Activated naive CD8-positive, alpha-beta T cell treated with anti-CD3 and anti-CD28 coated beads, Interleukin-2, amount 50 U/mL, for 16 hours (primary cell): ENCODE data around the gene STOML2.
"Not testable (repeated sequence)": the region's sequence is repeated elsewhere in the genome, so short reads cannot be mapped to it uniquely, and the experiment has no call there.

Experiments used
- DNase-seq: peaks from one replicate; pipeline ENCODE4 v3.0.0-alpha.2; 2020; ENCODE audit warnings: low read depth, low spot score

Gene STOML2, protein sequence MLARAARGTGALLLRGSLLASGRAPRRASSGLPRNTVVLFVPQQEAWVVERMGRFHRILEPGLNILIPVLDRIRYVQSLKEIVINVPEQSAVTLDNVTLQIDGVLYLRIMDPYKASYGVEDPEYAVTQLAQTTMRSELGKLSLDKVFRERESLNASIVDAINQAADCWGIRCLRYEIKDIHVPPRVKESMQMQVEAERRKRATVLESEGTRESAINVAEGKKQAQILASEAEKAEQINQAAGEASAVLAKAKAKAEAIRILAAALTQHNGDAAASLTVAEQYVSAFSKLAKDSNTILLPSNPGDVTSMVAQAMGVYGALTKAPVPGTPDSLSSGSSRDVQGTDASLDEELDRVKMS

DNA sequence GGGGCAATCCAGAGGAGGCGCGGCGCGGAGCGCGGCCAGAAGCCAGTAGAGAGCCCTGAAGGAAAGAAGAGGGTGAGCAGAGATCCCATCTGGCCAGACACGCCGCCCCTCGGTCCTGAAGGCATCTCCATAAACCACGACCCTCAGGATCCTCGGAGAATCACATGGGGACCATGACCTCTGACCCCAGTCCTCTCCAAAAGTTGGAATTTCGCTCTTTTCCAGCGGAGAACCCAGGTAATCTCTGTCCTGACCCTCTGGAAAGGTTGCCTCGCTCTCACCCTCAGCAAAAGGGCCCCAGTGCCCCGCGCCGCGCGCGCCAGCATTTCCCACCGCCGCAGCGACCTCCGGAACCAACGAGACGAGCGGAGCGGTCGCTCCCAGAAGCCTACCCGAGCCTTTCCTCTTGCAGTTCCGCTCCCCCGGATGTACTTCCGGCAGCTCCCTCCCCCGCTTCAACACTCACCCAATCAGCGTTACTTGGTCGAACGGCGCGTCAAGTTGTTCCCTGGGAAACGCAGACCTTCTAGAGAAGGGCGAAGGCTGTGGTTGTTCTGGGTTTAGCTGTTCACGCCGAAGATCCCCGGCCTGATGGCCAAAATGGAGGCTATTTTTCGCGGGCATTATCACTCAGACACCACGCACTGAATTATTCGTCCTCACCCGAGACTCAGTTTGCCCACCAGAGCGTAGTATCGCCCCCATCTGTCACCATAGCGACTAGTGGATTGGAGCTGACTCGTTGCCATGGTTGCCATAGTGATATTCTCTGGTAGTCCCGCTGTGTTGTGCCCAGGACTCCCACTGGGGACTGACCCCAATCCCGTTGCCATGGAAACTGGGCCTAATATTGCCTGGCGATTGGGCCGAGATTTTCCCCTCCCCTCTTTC is at the start of gene STOML2:
STOML2 (minus strand) TSS at position 363 of the 891 bp plus-strand sequence; CDS start at position 326, 37 bp downstream.
- DNase-seq, result peak; percentile 88

DNA sequence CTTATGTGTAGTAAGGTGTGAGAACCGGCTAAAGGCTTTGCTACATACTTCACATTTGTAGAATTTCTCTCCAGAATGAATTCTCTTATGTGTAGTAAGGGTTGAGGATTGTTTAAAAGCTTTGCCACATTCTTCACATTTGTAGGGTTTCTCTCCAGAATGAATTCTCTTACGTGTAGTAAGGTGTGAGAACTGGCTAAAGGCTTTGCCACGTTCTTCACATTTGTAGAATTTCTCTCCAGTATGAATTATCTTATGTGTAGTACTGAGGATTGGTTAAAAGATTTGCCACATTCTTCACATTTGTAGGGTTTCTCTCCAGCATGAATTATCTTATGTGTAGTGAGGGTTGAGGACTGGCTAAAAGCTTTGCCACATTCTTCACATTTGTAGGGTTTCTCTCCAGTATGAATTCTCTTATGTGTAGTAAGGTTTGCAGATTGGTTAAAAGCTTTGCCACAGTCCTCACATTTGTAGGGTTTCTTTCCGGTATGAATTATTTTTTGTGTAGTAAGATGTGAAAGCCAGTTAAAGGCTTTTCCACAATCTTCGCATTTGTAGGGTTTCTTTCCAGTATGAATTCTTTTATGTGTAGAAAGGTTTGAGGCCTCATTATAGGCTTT is 45.1 kb upstream of the STOML2 start:
- DNase-seq, result not testable (repeated sequence)

DNA sequence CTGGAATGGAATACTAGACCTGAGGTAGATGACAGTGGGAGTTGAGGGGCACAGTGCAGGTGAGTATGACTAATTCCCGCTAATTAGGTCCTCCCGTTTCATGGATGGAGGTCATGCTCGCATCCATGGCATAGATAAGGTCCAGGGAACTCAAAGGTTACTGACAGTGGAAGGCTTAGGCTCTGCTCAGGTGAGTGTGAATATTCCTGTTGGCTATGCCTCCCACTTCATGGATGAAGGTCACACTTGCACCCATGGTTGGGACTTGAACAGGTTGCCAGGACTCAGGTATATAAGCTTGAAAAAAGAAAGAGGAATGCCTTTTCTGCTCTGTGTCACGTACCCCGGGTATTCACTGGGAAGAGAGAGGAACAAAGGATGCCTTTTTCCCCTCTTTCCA is 39.1 kb upstream of the STOML2 start:
- no peak for DNase-seq

DNA sequence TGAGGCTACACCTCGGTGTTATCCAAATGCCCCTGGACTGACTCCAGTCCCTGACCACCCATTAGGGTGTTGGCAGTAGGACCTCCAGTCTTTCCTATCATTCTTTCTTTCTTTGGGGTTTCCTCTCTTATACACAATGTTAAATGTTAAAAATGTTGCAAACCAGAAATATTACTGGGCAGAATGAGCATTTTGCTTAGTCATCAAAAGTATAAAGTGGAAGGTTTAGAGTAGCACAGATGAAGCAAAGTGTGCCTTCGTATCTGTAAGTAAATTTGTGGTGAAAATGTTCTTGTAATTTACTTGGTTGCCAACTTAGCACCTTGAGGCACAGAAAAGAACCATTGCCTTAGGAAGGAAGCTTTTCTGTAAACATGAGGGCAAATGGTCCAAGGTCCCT is 37.2 kb upstream of the STOML2 start:
- no peak for DNase-seq

DNA sequence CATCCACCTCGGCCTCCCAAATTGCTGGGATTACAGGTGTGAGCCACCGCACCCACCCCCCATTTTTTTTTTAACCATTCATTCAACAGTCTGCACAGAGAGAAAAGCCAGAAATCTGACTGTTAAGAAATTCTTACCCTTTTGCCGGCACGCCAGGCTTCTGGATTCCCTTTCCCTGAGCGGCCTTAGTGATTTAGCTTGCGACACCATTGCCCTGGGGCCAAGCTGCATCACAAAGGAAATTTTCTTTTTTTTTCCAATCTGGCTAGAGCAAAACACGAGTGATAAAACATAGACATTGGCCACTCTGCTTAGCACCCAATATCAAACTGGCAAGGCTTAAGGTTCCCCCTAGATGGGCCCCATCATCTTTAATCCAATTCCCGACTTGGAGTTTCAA is 33.9 kb upstream of the STOML2 start:
- DNase-seq, result no peak

DNA sequence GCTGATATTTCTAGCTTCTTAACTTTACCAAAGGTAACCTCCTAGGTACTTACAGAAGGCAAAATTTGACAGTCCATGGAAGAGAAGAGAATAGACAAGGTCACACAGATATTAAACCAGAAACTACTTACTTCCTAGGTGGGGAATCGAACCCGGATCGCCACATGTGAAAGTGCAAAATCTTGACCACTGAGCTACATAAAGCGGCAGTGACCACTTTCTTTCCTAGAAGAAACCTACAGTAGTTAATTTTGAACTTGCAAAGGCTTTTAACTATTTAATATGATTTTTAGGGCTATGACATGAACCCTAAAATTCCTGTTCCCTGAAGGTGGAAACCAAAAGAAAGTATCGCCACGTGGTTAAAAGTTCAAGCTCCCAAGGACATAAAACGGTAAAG is 33.1 kb upstream of the STOML2 start:
- DNase-seq, result no peak

DNA sequence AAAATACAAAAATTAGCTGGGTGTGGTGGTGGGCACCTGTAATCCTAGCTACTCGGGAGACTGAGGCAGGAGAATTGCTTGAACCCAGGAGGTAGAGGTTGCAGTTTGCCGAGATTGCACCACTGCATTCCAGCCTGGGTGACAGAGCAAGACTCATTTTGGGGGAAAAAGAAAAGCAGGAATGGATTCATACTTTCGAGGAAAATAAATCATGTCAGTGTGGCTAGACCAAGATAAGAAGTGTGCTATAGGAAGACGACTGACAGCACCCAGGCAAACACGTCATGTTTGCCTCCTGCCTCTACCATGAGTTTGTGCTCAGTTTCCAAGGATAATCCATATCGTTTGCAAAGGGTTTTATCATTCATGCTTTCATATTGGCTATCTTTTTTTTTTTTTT is 32.0 kb upstream of the STOML2 start:
- no peak for DNase-seq

DNA sequence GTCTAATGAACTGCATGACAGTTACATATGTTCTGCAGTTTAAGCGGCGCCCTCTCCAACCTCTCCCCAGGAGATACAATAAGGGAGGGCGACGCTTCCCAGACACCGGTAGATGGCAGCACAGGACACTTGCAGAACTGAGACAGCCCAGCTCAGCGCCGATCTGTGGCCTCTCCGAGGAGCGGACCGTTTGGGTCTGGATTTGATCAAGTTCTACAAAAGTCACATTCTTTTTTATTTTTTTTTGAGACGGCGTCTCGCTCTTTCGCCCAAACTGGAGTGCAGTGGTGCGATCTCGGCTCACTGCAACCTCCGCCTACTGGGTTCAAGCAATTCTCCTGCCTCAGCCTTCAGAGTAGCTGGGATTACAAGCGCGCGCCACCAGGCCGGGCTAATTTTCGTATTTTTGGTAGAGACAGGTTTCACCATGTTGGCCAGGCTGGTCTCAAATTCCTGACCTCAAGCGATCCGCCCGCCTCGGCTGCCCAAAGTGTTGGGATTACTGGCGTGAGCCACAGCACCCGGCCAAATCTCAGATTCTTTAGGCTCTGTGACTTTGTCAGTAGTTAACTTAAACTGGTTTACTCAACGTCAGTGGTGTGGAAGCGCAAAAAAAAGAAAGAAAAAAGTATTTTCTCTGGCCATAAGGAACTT is 14.1 kb upstream of the STOML2 start:
- DNase-seq, result peak; percentile 74

DNA sequence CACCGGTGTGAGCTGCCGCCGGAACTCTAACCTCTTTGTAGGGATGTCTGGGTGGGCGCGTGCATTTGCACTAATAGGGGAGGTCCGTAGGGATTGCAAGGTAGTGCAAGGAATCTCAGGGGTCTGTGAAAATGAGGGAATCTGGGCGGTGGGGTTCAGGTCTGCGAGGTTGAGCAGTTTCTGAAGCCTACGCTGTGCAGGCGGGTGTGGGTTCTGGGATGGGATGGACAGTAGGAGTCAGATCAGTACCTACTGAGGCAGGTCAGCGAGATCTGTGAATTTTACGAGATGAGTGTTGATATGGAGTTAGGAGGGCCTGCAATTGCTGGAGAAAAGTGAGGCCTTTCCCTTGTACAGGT is 13.6 kb upstream of the STOML2 start:
- DNase-seq, result no peak

DNA sequence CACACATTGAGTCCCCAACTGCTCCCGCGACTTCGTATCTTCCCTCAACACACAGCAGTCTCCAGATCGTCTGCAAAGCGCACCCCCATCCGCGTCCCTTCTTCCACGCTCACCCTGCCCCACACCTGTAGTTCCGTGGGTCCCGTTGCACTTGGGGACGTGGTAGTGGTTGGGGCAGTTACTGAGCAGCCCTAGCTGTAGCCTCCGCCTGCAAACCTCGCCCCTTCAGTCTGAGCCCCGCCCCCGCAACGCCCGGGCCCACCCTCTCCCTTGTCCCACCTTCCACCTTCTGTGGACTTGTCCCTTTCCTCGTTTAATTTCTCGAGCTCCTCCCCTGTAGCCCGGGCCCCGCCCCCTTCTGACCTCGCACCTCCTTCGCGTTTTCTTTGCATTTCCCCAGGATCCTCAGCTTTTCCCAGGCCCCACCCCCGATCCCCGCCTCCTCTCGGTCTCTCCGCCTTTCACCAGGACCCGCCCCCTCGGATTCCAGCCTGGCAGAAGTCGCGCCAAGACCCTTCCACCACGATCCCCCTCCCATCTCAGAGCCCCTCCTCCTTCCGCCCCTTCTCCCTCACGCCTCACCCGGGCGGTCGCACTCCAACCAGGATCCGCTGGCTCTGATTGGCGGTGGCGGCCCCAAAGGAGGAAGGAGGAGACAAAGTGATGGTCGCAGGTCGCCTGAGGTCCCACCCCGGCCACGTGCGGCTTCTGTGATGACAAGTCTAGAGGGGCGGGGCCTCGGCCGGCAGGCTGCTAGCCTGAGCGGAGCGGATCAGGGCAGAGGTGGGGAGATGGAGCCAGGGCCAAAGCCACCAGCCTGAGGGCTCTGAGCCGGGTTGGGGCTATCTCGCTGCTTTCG is 13.0 kb upstream of the STOML2 start, which contains the start of gene ATOSB:
ATOSB (minus strand) TSS at position 183 of the 859 bp plus-strand sequence. CDS start 7,588 bp downstream, outside the sequence.
- peak; percentile 88 for DNase-seq

DNA sequence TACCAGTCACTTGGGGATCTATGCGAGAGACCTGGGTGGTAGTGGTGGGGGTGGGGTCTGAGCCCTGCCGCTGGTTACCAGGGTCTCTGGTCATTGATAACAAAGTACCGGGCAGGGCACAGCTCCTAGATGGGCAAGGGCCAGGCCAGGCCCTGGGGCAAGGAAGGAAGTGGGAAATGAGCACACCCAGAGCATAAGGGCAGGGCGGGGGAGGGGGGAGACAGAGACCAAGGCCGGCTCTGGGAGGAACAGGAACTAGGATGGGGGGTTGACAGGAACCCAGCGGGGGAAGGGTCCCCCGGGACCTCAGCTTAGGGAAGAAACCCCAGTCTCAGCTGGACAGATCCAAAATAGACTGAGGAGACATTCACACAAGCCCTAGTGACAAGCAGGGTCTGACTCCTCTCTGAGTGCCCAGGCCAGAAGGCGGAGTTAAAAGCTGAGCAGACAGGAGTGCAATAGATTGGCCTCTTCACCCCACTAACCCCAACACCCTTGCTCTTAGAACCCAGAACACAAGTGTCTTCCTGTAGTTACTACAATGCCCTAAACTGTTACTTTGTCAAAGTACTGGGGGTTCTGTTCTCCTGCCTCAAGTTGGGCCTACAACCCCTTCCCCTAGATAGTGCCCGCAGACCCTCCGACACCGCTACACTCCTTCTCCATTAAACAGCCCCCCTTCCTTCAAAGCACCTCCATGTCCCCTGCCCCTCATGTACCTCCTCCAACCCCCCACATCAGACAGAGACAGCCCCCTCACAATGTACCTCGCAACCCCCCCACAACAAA is 12.1 kb upstream of the STOML2 start:
- no peak for DNase-seq

DNA sequence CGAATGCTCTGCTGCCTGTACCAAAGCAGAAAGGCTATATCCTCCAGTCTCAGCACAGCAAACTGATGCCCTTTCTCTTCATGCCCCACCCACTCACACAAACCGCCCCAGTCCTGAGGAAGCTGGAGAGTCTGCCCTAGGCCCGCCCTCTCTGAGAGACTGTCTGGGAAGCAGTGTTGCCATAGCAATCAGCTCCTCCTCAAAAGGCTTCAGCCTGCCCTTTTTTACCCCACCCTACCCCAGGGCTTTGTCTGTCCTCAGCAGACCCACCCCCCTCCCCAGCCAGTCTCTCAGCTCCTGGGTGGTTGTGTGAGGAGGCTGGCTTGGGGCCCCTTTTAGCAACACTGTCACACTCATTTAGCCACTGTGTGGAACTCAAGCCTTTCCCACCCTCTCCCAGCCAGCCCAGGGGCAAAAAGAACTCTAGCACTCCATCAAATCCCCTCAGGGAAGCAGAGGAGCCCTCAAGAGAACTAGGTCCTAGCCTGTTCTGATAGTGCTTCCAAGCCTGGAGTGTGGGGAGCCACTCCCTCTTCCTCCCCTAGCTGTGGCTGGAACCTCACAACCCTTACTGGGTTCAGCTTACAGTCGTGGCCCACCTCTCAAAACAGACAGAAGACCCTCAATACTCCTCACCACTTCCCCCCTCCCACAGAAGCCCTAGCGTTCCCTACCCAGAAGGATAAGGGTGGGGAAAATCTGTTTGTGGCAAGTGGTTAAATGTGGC is 11.3 kb upstream of the STOML2 start:
- no peak for DNase-seq

DNA sequence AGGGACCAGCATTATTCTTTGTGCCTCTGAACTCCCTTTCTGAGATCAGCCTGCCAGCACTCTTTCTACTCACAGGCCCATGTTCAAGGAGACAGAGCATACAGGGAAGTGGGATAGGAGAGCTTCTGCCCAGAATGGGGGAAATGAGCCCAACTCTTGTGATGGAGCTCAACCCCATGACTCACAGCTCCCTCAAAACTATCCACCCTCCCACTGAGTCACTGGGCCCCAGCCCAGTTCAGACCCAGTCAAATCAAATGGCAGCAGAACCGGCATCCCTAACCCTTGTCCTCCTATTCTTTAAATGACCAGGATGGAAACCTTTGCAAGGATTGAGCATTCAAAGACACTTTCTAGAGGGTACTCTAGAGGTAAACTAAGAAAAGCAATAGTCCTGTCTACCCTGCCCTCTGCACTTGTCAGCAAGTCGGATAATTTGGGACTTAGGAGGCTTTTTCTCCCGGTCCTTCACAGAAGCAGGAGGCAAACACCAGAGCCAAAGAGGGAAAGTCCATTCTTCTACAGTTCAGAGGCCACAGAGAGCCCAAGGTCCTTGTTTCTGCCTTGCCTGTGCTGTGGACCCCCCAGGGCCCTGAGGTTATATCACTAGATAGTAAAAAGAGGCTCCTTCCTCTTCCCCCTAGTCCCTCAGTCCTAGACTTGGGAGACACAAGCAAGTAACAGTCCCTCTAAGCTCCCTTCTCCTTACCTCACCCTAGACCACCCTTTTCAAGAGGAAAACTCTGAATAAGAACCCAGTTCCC is 9.5 kb upstream of the STOML2 start:
- DNase-seq, result no peak

DNA sequence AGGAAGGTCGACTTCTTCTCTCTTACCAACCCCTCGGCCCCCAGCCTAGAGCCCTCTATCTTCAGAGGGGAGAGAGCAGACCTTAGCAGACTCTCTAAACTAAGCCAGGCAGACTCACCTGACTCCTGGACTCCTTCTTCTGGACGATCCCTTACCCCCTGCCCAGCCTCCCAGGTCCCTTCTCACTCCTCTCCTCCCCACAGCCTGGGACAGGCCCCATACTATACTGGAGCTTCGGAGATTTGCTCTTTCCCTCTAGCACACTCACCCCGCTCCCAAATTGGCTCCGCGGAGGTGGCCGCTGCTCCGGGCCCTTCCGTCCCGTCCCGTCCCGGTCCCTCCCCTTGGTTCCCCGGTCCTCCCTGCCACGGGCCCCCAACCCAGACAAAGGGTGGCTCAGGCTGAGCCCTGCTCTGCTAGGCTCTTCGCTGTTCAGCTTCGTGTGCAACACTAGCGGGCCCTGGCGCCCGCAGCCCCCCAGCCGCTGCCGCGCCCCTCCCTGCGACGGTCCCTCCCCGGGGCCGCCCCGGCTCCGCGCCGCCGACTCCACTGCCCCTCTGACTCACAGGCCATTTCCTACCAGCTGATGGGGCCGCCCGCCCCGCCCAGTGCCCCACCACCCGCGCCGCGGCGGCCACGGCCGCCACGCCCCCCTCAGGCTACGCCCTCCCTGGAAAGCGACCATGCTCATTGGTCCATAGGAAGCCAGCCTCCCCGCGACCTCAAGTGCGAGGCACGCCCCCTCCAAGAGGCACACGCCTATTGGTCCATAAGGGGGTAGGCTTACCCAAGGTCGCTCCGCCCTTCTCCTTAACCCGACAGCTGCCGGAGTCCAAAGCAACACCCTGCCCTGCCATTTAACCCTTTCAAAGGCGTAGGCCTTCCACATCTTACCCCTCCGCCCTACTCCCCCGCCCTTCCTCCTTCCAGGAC is 8.3 kb upstream of the STOML2 start:
- DNase-seq, result peak; percentile 91

DNA sequence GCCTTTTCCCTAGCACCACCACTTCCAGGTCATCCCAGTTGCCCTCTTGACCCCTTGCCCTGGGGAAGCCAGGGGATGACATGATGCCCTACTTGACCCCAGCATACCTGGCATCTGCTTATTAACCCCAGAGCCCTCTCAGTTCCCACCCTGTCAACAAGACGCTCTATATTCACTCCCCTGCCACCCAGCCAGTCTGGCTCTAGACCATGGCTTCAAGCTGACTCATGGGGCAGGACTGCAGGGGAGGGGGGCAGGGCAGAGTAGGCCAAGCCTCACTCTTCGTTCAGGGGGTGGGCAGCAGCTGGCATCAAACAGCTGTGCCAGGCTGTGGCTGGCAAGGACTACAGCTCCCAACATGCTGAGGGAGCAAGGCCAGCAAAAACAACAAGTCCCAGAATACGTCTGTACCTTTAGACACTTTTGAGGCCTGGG is 7.4 kb upstream of the STOML2 start:
- no peak for DNase-seq

DNA sequence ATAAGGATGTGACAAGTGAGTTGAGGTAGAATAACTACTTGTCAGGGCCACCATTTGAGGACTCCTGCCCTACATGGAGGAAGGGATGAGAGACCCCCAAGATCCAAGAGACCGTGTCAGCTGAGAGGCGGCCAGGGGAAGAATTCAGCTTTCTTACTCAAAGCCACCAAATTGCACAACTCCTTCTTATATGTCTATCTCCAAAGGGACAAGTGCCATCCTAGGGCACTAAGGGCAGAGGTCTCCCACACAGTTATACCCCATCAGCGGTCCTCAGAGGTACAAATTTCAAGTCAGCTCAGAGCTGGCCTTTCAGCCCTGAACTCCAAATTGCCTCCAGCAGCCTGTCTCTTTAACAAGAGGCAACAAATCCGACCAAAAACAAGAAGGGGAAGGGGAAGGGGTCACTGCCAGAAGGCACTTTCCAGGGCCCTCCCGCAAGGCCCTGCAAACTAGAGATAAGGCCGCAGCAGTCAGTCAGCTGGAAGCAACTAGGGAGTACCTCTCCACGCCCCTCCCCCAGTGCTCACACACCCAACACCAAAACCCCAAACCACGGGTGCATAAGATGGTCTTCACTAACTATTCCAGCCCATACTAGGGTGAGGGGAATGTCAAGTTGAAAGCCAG is 6.1 kb upstream of the STOML2 start:
- no peak for DNase-seq

DNA sequence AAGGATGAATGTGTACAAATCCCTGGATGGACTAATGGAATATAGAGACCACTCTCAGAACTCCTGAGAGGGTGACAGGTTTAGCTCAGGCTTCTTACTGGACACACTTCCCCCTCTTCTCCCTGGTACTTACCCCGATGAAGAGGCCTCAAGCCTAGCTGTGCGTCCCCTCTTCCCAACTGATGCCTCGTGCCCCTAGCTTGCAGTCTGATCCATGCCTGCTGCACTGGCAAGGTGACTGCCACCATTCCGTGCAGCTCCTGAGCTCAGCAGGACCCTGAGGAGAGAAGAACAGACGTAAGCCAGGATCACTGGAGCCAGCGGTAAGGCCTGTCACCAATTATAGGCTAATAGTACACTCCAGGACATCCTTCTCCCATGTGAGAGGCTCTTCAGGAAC is 5.5 kb upstream of the STOML2 start:
- no peak for DNase-seq
